ENCODE results near the gene NSA2.

GRCh38 chr5:74717596-74717995 lies 49.5 kb upstream of the NSA2 start:
- no peak for TF ChIP-seq CTCF (conservative IDR thresholded peaks at IDR 0.05 in 1 of 2, IDR thresholded peaks at IDR 0.05 in 1 of 2; ENCODE audit: extremely low read depth in 1 of 2, insufficient read depth in 1 of 2, low read depth in 1 of 2, low read length in 2 of 2)
- no peak for TF ChIP-seq EZH2 (IDR thresholded peaks at IDR 0.05; ENCODE audit: borderline replicate concordance, low read length)
